SK-N-MC (cell line): ENCODE results near the gene SRSF10.

Experiments used
- EZH2 ChIP-seq: fragments of 200-600 bp; sonication (generic); IDR thresholded peaks from one replicate; pipeline ENCODE4 v1.6.1; 2017; ENCODE audit warnings: antibody characterized with exemption
- POLR2AphosphoS5 ChIP-seq: IDR thresholded peaks from 2 replicates; pipeline ENCODE4 v1.6.1; 2012; ENCODE audit warnings: mild to moderate bottlenecking, low read depth, low read length, borderline replicate concordance

GRCh38 chr1:23977187-23977853 lies 2.8 kb downstream of the SRSF10 start:
- no peak for TF ChIP-seq EZH2
- no peak for TF ChIP-seq POLR2AphosphoS5
